Epithelial cell of esophagus (primary cell): Measurements from ENCODE around the gene DUSP1.

Experiments used
- DNase-seq: peaks from one replicate; pipeline ENCODE4 v3.0.0; 2010; ENCODE audit warnings: low read depth
- H3K4me3 ChIP-seq: 2 replicates; pipeline ENCODE4 v1.5.1; 2011; ENCODE audit warnings: mild to moderate bottlenecking, low read length, control low read depth
- TF ChIP-seq, protein P1 (sequence below): IDR thresholded peaks from 2 replicates; pipeline ENCODE4 v1.5.1; 2011; ENCODE audit warnings: low read depth, mild to moderate bottlenecking, low read length, control low read depth, inconsistent platforms; ENCODE audit not compliant: insufficient read depth; ENCODE audit errors: missing control alignments

DUSP1 gene

DNA sequence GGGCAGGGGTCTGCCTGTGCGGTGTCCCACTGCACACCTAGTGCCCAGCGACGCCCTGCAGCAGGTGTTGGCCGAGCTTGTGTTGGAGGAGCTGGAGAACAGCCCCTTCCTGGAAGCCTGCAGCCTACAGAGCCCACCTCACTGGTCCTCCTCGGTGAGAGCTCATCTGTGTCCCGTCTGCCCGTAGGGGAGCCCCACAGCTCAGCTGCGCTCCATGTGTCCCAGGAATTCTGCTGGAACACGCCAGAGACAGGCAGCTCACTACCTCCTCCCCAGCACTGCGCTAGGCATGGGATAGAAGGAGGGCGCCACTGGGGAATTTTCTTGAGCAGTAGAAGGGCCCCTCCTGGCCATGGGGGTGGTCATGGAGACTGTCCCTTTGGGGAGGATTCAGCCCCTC is 44.0 kb downstream of the DUSP1 start:
- H3K4me3 ChIP-seq = no peak overlapping the region
- TF ChIP-seq, protein P1, sequence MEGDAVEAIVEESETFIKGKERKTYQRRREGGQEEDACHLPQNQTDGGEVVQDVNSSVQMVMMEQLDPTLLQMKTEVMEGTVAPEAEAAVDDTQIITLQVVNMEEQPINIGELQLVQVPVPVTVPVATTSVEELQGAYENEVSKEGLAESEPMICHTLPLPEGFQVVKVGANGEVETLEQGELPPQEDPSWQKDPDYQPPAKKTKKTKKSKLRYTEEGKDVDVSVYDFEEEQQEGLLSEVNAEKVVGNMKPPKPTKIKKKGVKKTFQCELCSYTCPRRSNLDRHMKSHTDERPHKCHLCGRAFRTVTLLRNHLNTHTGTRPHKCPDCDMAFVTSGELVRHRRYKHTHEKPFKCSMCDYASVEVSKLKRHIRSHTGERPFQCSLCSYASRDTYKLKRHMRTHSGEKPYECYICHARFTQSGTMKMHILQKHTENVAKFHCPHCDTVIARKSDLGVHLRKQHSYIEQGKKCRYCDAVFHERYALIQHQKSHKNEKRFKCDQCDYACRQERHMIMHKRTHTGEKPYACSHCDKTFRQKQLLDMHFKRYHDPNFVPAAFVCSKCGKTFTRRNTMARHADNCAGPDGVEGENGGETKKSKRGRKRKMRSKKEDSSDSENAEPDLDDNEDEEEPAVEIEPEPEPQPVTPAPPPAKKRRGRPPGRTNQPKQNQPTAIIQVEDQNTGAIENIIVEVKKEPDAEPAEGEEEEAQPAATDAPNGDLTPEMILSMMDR = no peak
- no peak for DNase-seq

DNA sequence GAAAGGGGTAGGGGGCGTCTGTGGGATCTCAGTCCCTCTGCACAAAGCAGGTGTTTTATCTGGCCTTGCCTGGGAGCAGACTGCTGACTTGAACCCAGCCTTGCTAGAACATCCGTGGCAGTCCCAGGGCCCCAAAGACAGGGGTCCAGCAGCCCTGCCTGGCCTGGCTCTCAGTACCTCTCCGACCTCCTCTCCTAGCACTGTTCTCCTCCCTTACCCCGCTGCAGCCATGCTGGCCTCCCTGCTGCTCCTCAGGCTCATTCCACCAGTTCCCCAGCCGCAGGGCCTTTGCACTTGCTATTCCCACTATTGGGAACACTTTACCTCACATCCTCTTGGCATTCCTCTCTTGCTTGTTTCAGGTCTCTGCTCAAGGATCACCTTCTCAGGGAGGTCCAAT is 45.2 kb downstream of the DUSP1 start:
- no peak overlapping the region for H3K4me3 ChIP-seq
- TF ChIP-seq, protein P1 = no peak
- DNase-seq = no peak

DNA sequence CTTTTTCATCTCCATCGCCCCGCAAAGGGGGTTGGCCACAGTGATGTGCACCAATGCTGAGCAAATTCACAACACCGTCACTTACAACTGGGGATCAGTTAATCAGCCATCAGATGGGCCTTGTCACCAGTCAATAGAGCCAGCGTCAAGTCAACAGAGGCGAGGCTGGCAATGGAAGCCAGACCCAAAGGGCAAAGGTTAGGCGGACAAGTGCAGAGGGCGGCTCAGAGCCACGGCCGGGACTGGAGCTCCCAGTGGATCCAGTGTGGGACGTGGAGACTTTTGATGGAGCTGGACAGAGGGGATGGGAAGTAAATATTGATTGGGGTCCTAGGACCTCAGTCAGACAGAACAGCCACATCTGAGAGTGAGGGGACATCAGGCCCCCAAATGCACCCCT is 45.7 kb downstream of the DUSP1 start:
- DNase-seq = no peak
- no peak overlapping the region for H3K4me3 ChIP-seq
- TF ChIP-seq, protein P1 = no peak

DNA sequence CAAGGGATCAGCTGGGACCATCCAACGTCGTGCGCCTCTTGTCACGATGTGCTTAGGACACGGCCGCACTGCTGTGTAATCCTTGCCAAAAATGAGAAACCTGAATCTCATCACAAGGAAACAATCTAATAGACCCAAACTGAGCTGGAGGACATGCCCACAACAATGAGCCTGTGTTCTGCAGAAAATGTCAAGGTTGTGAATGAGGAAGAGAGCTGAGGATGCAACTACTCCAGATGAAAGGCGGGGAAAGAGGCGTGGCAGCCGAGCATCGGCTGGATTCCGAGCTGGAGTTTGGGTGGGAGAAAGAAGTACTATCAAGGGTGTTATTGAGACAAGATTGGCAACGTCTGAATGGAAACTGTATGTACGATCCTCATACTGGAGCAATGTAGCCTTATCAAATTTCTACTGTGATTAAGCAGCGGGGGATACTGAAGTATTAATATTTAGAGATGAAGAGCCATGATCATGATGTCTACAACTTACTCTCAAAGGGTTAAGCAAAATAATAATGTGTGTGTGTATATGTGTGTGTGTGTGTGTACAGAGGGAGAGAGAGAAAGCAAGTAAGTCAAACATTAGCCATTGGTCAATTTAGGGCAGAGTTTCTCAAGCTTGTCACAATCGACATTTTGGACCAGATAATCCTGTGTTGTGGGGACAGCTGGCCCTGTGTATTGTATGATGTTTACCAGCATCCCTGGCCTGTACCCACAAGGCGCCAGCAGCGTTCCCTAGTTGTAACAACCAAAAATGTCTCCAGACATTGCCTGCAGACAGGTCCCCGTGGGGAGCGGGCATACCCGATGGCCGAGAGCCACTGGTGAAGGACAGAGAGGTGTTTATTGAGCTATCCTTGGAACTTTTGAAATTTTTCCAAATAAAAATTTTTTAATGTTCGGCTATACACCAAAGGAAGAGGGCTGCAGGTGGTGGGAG is 46.5 kb downstream of the DUSP1 start:
- TF ChIP-seq, protein P1 = no peak
- no peak for DNase-seq
- no peak overlapping the region for H3K4me3 ChIP-seq

DNA sequence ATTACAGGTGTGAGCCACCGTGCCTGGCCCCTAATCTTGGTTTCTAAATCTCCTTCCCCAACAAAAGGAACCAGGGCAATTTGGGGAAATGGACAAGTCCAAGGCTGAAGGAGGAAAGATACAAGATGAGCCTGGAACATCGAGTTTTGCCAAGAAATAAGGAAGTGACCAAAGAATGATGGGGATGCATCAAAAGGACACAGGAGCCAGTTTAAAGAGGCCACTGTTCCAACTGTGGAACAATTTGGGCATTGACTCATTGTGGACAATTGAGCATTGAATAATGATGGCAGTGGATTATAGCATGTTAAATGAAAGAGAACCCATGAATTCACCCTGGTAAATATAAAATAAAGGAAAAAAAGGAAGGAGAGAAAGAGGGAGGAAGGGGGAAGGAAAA is 47.5 kb downstream of the DUSP1 start:
- TF ChIP-seq, protein P1 = no peak
- DNase-seq = no peak

DNA sequence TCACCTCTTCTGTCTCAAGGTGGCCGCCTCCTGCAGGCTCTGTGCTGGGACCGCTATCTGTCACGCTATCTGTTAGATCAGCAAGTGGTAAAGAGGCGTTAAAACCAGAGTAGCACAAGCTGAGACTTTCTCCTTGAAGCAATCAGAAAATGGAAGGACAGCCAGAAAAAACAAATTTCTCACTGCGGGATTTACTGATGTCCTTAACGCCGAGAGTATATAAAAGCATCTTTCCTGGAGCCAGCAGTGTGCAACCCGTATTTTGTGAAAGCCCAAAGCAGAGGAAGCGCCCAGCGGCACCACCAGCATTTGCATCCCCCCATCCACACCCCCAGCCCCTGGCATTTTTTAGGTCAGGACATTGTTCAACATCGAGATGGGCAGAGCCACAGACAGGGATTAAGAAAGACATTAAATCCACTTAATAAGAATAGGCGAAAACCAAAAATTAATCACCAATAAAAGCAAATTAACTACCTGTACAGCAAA is 48.6 kb downstream of the DUSP1 start:
- no peak overlapping the region for H3K4me3 ChIP-seq
- no peak for DNase-seq
- TF ChIP-seq, protein P1 = no peak

More for the DNA sequence above, 47.5 kb downstream of the DUSP1 start:
- H3K4me3 ChIP-seq = no peak overlapping the region
